Measurements from ENCODE around the gene HYI.

- TF ChIP-seq CTCF (IDR thresholded peaks at IDR 0.05) = no peak
- no peak for TF ChIP-seq POLR2A (IDR thresholded peaks at IDR 0.05)
Observed at GRCh38 chr1:43425045-43425444, 28.7 kb downstream of the HYI start.
